ENCODE data around the gene MVK. TPM values are rescaled to one million over a fixed set of nuclear protein-coding genes. Genes with fewer than 3 reads are reported as not detected.
"Not testable (repeated sequence)": the region's sequence is repeated elsewhere in the genome, so short reads cannot be mapped to it uniquely, and the experiment has no call there.

Gene MVK
- total RNA-seq, 1 donor from 2014 or later, result 28.1 TPM

DNA sequence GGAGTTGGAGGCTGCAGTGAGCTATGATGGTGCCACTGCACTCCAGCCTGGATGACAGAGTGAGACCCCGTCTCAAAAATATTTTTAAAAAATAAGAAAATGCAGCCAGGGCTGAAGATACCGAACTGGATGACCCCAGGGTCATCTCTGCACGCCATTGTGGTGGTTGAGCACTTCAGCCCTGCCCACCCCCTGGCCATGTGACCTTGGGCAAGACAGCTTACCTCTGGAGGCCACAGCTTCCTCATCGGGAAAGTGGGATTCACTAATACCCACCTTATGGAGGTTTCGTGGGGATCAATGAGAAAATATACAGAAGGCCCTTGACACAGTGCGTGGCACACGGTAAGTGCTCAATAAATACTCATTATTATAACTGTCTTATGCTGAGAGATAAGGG is 25.5 kb downstream of the MVK start:
- TF ChIP-seq, protein P1, sequence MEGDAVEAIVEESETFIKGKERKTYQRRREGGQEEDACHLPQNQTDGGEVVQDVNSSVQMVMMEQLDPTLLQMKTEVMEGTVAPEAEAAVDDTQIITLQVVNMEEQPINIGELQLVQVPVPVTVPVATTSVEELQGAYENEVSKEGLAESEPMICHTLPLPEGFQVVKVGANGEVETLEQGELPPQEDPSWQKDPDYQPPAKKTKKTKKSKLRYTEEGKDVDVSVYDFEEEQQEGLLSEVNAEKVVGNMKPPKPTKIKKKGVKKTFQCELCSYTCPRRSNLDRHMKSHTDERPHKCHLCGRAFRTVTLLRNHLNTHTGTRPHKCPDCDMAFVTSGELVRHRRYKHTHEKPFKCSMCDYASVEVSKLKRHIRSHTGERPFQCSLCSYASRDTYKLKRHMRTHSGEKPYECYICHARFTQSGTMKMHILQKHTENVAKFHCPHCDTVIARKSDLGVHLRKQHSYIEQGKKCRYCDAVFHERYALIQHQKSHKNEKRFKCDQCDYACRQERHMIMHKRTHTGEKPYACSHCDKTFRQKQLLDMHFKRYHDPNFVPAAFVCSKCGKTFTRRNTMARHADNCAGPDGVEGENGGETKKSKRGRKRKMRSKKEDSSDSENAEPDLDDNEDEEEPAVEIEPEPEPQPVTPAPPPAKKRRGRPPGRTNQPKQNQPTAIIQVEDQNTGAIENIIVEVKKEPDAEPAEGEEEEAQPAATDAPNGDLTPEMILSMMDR (conservative IDR thresholded peaks at IDR 0.05), result no peak
- Mint-ChIP-seq H3K9me3 (no peaks in the 10 kb centered on the region), H3K4me1 (ENCODE audit: unreplicated experiment) (peaks cover 9% of the 10 kb centered on the region), H3K27ac (peak overlapping the region; percentile 84), H3K36me3 (no peaks in the 10 kb centered on the region), H3K27me3 (no peaks in the 10 kb centered on the region), H3K4me3 (no peak overlapping the region)
- no peak for DNase-seq (ENCODE audit: extremely low spot score, unreplicated experiment)

- DNase-seq (ENCODE audit: extremely low spot score, unreplicated experiment), result no peak
- no peak overlapping the region for H3K27ac Mint-ChIP-seq
- H3K4me3 Mint-ChIP-seq, result no peak overlapping the region
- H3K27me3 Mint-ChIP-seq, result peaks cover 7% of the 10 kb centered on the region
- H3K4me1 Mint-ChIP-seq (ENCODE audit: unreplicated experiment), result peaks cover 14% of the 10 kb centered on the region
- H3K9me3 Mint-ChIP-seq, result no peaks in the 10 kb centered on the region
- TF ChIP-seq, protein P1 (conservative IDR thresholded peaks at IDR 0.05), result no peak
- no peaks in the 10 kb centered on the region for H3K36me3 Mint-ChIP-seq
These were observed 26.9 kb downstream of the MVK start for GRCh38 chr12:109600481-109600880.

GRCh38 chr12:109600995-109601394 is 27.4 kb downstream of the MVK start:
- no peak for DNase-seq (ENCODE audit: extremely low spot score, unreplicated experiment)
- peak overlapping the region; percentile 9 for H3K27ac Mint-ChIP-seq
- no peaks in the 10 kb centered on the region for H3K36me3 Mint-ChIP-seq
- TF ChIP-seq, protein P1 (conservative IDR thresholded peaks at IDR 0.05), result no peak
- peaks cover 8% of the 10 kb centered on the region for H3K27me3 Mint-ChIP-seq
- H3K4me3 Mint-ChIP-seq, result no peak overlapping the region
- peaks cover 15% of the 10 kb centered on the region for H3K4me1 Mint-ChIP-seq (ENCODE audit: unreplicated experiment)
- H3K9me3 Mint-ChIP-seq, result no peaks in the 10 kb centered on the region

DNA sequence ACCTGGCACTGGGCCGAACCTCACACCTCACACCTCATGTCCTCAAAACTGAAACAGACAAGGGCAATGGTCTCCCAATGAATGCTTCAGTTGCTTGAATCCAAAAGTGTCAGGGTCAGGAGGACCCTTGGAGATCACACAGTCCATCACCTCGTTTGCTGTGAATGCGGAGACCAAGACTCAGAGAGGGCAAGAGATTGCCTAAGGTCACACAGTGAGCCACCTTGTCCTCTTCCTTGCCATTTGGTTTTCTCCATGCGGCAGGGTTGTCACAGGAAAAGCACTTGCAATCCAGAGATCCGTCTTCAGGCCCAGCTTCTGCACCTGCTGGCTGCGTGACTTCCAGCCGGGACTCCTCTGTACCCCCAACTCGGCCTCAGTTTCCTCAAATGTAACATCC is 28.0 kb downstream of the MVK start:
- no peak for DNase-seq (ENCODE audit: extremely low spot score, unreplicated experiment)
- TF ChIP-seq, protein P1 (conservative IDR thresholded peaks at IDR 0.05), result no peak
- H3K4me1 Mint-ChIP-seq (ENCODE audit: unreplicated experiment), result peaks cover 20% of the 10 kb centered on the region
- no peak overlapping the region for H3K4me3 Mint-ChIP-seq
- H3K27me3 Mint-ChIP-seq, result peaks cover 11% of the 10 kb centered on the region
- H3K9me3 Mint-ChIP-seq, result no peaks in the 10 kb centered on the region
- H3K27ac Mint-ChIP-seq, result peak overlapping the region; percentile 9
- H3K36me3 Mint-ChIP-seq, result no peaks in the 10 kb centered on the region

DNA sequence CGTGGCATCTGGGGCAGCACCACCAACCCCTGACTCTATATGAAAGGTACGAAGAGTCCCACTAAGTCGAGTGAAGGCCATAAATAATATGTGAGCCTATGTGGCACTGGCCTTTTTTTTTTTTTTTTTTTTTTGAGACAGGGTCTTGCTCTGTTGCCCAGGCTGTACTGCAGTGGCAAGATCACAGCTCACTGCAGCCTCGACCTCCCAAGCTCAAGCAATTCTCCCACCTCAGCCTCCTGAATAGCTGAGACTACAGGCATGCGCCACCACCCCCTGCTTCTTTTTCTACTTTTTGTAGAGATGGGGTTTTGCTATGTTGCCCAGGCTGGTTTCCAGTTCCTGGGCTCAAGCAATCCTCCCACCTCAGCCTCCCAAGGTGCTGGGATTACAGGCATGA is 28.5 kb downstream of the MVK start:
- not testable (repeated sequence) for H3K36me3 Mint-ChIP-seq; DNase-seq (ENCODE audit: extremely low spot score, unreplicated experiment); H3K27ac Mint-ChIP-seq; H3K9me3 Mint-ChIP-seq; H3K4me3 Mint-ChIP-seq
- Mint-ChIP-seq H3K4me1 (ENCODE audit: unreplicated experiment) (peaks cover 20% of the 10 kb centered on the region), H3K27me3 (peaks cover 11% of the 10 kb centered on the region)

GRCh38 chr12:109604132-109604585 is 30.6 kb downstream of the MVK start:
- H3K27me3 Mint-ChIP-seq, result peaks cover 23% of the 10 kb centered on the region
- H3K4me3 Mint-ChIP-seq, result no peak overlapping the region
- TF ChIP-seq, protein P1 (conservative IDR thresholded peaks at IDR 0.05), result no peak
- no peaks in the 10 kb centered on the region for H3K36me3 Mint-ChIP-seq
- no peak overlapping the region for H3K27ac Mint-ChIP-seq
- no peaks in the 10 kb centered on the region for H3K9me3 Mint-ChIP-seq
- peaks cover 12% of the 10 kb centered on the region for H3K4me1 Mint-ChIP-seq (ENCODE audit: unreplicated experiment)
- DNase-seq (ENCODE audit: extremely low spot score, unreplicated experiment), result no peak

Measured in type B pancreatic cell (in vitro differentiated cells).